Osteocyte (in vitro differentiated cells): Measurements from ENCODE around the gene CSF2RB. TPM values are rescaled to one million over a fixed set of nuclear protein-coding genes. Genes with fewer than 3 reads are reported as not detected.

Source experiments
- DNase-seq: peaks from one replicate; pipeline ENCODE4 v3.0.0; 2021; ENCODE audit warnings: mixed read lengths; ENCODE audit not compliant: unreplicated experiment; ENCODE audit errors: extremely low spot score
- H3K27ac Mint-ChIP-seq: one replicate; pipeline ENCODE4 v1.8.0; 2021; ENCODE audit warnings: mild to moderate bottlenecking, mixed read lengths; ENCODE audit not compliant: unreplicated experiment
- H3K27me3 Mint-ChIP-seq: one replicate; pipeline ENCODE4 v1.8.0; 2021; ENCODE audit warnings: mixed read lengths; ENCODE audit not compliant: unreplicated experiment
- H3K36me3 Mint-ChIP-seq: one replicate; pipeline ENCODE4 v1.8.0; 2021; ENCODE audit warnings: mixed read lengths; ENCODE audit not compliant: unreplicated experiment
- H3K4me1 Mint-ChIP-seq: one replicate; pipeline ENCODE4 v1.8.0; 2021; ENCODE audit warnings: mixed read lengths; ENCODE audit not compliant: unreplicated experiment
- H3K4me3 Mint-ChIP-seq: one replicate; pipeline ENCODE4 v1.8.0; 2021; ENCODE audit warnings: mild to moderate bottlenecking, moderate library complexity, mixed read lengths; ENCODE audit not compliant: unreplicated experiment
- H3K9me3 Mint-ChIP-seq: one replicate; pipeline ENCODE4 v1.8.0; 2021; ENCODE audit warnings: mixed read lengths; ENCODE audit not compliant: unreplicated experiment
- CTCF ChIP-seq: fragments of 200-600 bp; sonication (generic); IDR thresholded peaks from 2 replicates; pipeline ENCODE4 v1.5.0; 2021; ENCODE audit warnings: antibody characterized with exemption, mild to moderate bottlenecking, moderate library complexity
- total RNA-seq: library from RNA; stranded (reverse); gene quantifications from 2 replicates; pipeline ENCODE4 v1.2.1, GENCODE V29; 2021

Gene CSF2RB
- total RNA-seq, 1 donor from 2014 or later: not detected

- Mint-ChIP-seq H3K27me3 (peaks cover 50% of the 10 kb centered on the region), H3K4me1 (no peaks in the 10 kb centered on the region), H3K9me3 (peaks cover 13% of the 10 kb centered on the region), H3K27ac (no peak overlapping the region), H3K36me3 (no peaks in the 10 kb centered on the region), H3K4me3 (no peak overlapping the region)
- no peak for DNase-seq
- TF ChIP-seq CTCF: no peak
Observed at GRCh38 chr22:36897611-36898010, 15.8 kb upstream of the CSF2RB start.

GRCh38 chr22:36898690-36899089, 14.7 kb upstream of the CSF2RB start:
- peaks cover 46% of the 10 kb centered on the region for H3K27me3 Mint-ChIP-seq

GRCh38 chr22:36899498-36899897, 13.9 kb upstream of the CSF2RB start:
- TF ChIP-seq CTCF: no peak
- no peak for DNase-seq
- Mint-ChIP-seq H3K36me3 (no peaks in the 10 kb centered on the region), H3K4me3 (no peak overlapping the region), H3K27me3 (peaks cover 46% of the 10 kb centered on the region), H3K9me3 (peaks cover 13% of the 10 kb centered on the region), H3K27ac (no peak overlapping the region), H3K4me1 (no peaks in the 10 kb centered on the region)

More at GRCh38 chr22:36898690-36899089, 14.7 kb upstream of the CSF2RB start:
- DNase-seq: no peak
- Mint-ChIP-seq H3K36me3 (no peaks in the 10 kb centered on the region), H3K9me3 (peaks cover 13% of the 10 kb centered on the region), H3K4me3 (no peak overlapping the region), H3K27ac (no peak overlapping the region), H3K4me1 (no peaks in the 10 kb centered on the region)
- TF ChIP-seq CTCF: no peak

DNA sequence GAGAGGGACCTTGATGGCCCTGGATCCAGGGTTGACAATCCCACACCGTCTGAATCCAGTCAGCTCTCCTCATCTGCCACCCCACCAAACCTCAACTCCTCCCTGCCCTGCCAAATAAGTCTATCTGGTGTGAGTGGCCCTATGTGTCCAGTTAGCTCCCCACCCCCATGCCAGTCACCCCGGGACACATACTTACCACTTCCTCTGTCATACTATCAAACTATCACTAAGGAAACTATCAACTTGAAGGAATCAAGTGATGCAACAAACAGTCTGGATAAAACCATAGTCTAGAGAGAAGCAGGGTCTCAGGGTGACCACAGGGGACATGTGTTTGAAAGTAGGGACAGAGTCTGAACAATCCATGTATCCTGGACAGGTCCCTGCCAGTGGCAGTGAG, 13.2 kb upstream of the CSF2RB start:
- Mint-ChIP-seq H3K27ac (no peak overlapping the region), H3K27me3 (peaks cover 41% of the 10 kb centered on the region)

GRCh38 chr22:36900880-36901279, 12.5 kb upstream of the CSF2RB start:
- no peak for DNase-seq

More for the DNA sequence above, 13.2 kb upstream of the CSF2RB start:
- Mint-ChIP-seq H3K36me3 (no peaks in the 10 kb centered on the region), H3K4me1 (no peaks in the 10 kb centered on the region), H3K9me3 (peaks cover 9% of the 10 kb centered on the region), H3K4me3 (no peak overlapping the region)
- TF ChIP-seq CTCF: no peak
- no peak for DNase-seq

More at GRCh38 chr22:36900880-36901279, 12.5 kb upstream of the CSF2RB start:
- H3K9me3 Mint-ChIP-seq: peaks cover 4% of the 10 kb centered on the region
- no peak overlapping the region for H3K27ac Mint-ChIP-seq
- H3K4me3 Mint-ChIP-seq: no peak overlapping the region
- H3K27me3 Mint-ChIP-seq: peaks cover 37% of the 10 kb centered on the region
- H3K36me3 Mint-ChIP-seq: no peaks in the 10 kb centered on the region
- TF ChIP-seq CTCF: no peak
- no peaks in the 10 kb centered on the region for H3K4me1 Mint-ChIP-seq
